Heart left ventricle (tissue), 16 donors: ENCODE results near the gene MAML3. TPM values are rescaled to one million over a fixed set of nuclear protein-coding genes. Genes with fewer than 3 reads are reported as not detected.

Experiments used
- ATAC-seq, 4 donors: fragments of 200-7000 bp; cut with Tn5 transposase; one replicate each; pipeline ENCODE4 v1.9.1; 2020 to 2022; ENCODE audit warnings: moderate library complexity in 4 of 4, mild to moderate bottlenecking in 3 of 4, moderate number of reproducible peaks in 1 of 4
- DNase-seq, 5 donors: peaks; one replicate each; pipeline ENCODE4 v3.0.0-alpha.2; 2020
- H3K27ac ChIP-seq, 12 donors: fragments of 200-600 bp; sonication (generic) in 4 of 12; one replicate each; pipeline versions ENCODE4 v1.5.0 to v1.8.0; 2016 to 2022; ENCODE audit warnings: mild to moderate bottlenecking in 2 of 12
- H3K27me3 ChIP-seq, 9 donors: fragments of 200-600 bp; sonication (generic) in 2 of 9; one replicate each; pipeline versions ENCODE4 v1.5.1 to v1.8.0; 2016 to 2022; ENCODE audit warnings: mild to moderate bottlenecking in 3 of 9
- H3K36me3 ChIP-seq, 9 donors: fragments of 200-600 bp; sonication (generic) in 2 of 9; one replicate each; pipeline versions ENCODE4 v1.5.0 to v1.8.0; 2018 to 2022; ENCODE audit warnings: mild to moderate bottlenecking in 2 of 9
- H3K4me1 ChIP-seq, 12 donors: fragments of 200-600 bp; sonication (generic) in 4 of 12; one replicate each; pipeline versions ENCODE4 v1.5.0 to v1.8.0; 2016 to 2022; ENCODE audit warnings: mild to moderate bottlenecking in 3 of 12
- H3K4me3 ChIP-seq, 12 donors: fragments of 200-600 bp; sonication (generic) in 4 of 12; one replicate each; pipeline versions ENCODE4 v1.5.0 to v1.8.0; 2017 to 2022; ENCODE audit warnings: mild to moderate bottlenecking in 9 of 12, moderate library complexity in 4 of 12
- H3K9me3 ChIP-seq, 12 donors: fragments of 200-600 bp; sonication (generic) in 4 of 12; one replicate each; pipeline versions ENCODE4 v1.5.0 to v1.8.0; 2016 to 2022; ENCODE audit warnings: mild to moderate bottlenecking in 1 of 12
- POLR2A ChIP-seq, 2 donors: fragments of 450-650 bp; IDR thresholded peaks; one replicate each; pipeline ENCODE4 v1.6.1; 2017; ENCODE audit warnings: antibody characterized with exemption in 2 of 2, mild to moderate bottlenecking in 2 of 2, moderate library complexity in 2 of 2
- WGBS, 4 donors: extraction: QIAGEN DNeasy Blood & Tissue Kit in 2 of 4; methylation state at CpG; one replicate each; pipeline versions ENCODE4 v1.1.5 to v1.1.7; 2013 to 2018; 5-methylcytosine and 5-hydroxymethylcytosine counted together
- intact Hi-C, 10 donors: fragments of 100-400 bp; cut with DNase I; formaldehyde crosslinking; loops; one replicate each; pipeline versions ENCODE4 v1.11.1 to v1.14.2; 2022
- polyA plus RNA-seq, 2 donors: library from polyadenylated mRNA; stranded (reverse); fragments of 200-250 nt; gene quantifications; one replicate each; pipeline ENCODE4 v1.2.3, GENCODE V29; 2013
- total RNA-seq, 9 donors: library from RNA; depleted of rRNA in 2 of 9; stranded (reverse); fragments of >200 nt in 2 of 9; fragmentation: NEBNext Ultra II Directional in 3 of 9; extraction: Animal tissue kit (Norgen Biotek cat#: 25700) in 3 of 9; gene quantifications; one replicate each; pipeline versions ENCODE4 v1.1.0 to v1.2.4, GENCODE V29; 2016 to 2023
- TF ChIP-seq, protein P1 (sequence below), 12 donors: fragments of 200-600 bp; sonication (generic) in 4 of 12; IDR thresholded peaks; one replicate each; pipeline versions ENCODE4 v1.5.0 to v1.8.0; 2018 to 2022; ENCODE audit warnings: antibody characterized with exemption in 12 of 12, mild to moderate bottlenecking in 5 of 12
- donor health status: ischemic (EF 13 %, LVEDD 7.1; RV severe dilation, severe dysfunction).
- donor health status: healthy with polysubstance abuse.
- donor health status: DM: no; HTN: yes; CAD: no.
- donor health status: DM: no; HTN: no; CAD: no.
- donor health status: ischemic (EF 25% LVEDD 6.9; RV normal size, moderate dysfunction).
- donor health status: ischemic (EF 25% LVEDD 5.7; RV mildly dilated, moderate dysfunction).
- donor health status: healthy.
- donor health status: DM: yes; HTN: yes; CAD: no.
- donor health status: ischemic (EF 35%, LVEDD 5.7; RV mildly dilated, moderate dysfunction).
- donor health status: nonischemic (EF 11% LVEDD 7.7; RV severe dilation, severe dysfunction).
- donor health status: DM: yes; HTN: yes; CAD: no.
- donor health status: PGD.
- donor health status: ischemic (EF 29% LVEDD 5.4; RV normal size, mild dysfunction).
- donor health status: nonischemic (EF 23%, LVEDD 6.1; RV moderate dilation, normal function).

The MAML3 gene
- total and polyA plus RNA-seq, 11 donors = 0.76 to 5.9 (median 2.4) TPM

DNA sequence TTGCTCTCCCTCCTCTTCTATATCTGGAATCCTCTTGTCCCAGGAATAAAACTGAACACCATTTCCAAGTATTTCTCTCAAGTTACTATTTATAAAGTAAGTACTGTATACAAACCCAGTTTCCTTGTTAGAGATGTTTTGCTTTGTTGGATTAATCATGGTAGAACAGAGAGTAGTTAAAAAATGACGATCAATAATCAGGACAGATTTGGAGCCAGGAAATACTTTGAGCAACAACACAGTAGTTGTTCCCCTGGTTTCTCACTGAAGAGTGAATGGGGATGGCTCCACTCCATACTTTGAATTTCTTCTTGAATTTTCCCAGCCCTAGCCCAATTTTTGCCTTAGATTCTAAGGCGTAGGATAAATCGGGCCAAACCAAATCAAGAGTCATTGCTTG is 467.0 kb downstream of the MAML3 start:
- H3K27me3 ChIP-seq = no peaks in the 10 kb centered on the region
- no peak overlapping the region for H3K4me3 ChIP-seq
- intact Hi-C loops = no loop called here
- no peaks in the 10 kb centered on the region for H3K9me3 ChIP-seq
- WGBS, 4 donors = 63 to 74% (median 68%) methylated on average over 3 of the region's 3 CpGs
- TF ChIP-seq, protein P1, sequence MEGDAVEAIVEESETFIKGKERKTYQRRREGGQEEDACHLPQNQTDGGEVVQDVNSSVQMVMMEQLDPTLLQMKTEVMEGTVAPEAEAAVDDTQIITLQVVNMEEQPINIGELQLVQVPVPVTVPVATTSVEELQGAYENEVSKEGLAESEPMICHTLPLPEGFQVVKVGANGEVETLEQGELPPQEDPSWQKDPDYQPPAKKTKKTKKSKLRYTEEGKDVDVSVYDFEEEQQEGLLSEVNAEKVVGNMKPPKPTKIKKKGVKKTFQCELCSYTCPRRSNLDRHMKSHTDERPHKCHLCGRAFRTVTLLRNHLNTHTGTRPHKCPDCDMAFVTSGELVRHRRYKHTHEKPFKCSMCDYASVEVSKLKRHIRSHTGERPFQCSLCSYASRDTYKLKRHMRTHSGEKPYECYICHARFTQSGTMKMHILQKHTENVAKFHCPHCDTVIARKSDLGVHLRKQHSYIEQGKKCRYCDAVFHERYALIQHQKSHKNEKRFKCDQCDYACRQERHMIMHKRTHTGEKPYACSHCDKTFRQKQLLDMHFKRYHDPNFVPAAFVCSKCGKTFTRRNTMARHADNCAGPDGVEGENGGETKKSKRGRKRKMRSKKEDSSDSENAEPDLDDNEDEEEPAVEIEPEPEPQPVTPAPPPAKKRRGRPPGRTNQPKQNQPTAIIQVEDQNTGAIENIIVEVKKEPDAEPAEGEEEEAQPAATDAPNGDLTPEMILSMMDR (IDR thresholded peaks at IDR 0.05) = no peak
- no peak for TF ChIP-seq POLR2A (IDR thresholded peaks at IDR 0.05)
- no peak for DNase-seq
- H3K36me3 ChIP-seq = peaks cover 0 to 23% (median 0%) of the 10 kb centered on the region in 9 donors
- peak in 1 of 4 donors; percentile 32 for ATAC-seq
- peak overlapping the region in 4 of 12 donors; percentile 27 to 56 (median 48) for H3K27ac ChIP-seq
- peaks cover 6 to 58% (median 37%) of the 10 kb centered on the region in 12 donors for H3K4me1 ChIP-seq

DNA sequence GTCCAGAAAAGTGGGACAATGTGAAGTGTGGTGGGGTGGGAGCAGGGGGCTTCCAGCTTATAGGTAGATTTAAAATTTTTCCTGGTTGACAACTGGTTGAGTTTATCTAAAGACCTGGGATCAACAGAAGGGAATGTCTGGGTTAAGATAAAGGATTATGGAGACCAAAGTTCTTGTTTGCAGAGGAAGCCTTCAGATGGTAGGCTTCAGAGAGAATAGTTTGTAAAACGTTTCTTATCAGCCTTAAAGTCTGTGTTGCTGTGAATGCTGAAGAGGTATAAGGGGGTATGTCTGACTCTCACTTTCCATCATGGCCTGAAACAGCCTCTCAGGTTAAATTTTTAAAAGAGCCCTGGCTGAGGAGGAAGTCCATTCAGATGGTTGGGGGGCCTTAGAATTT is 467.9 kb downstream of the MAML3 start:
- intact Hi-C loops = no loop called here
- H3K9me3 ChIP-seq = no peaks in the 10 kb centered on the region
- no peaks in the 10 kb centered on the region for H3K27me3 ChIP-seq
- peaks cover 0 to 23% (median 0%) of the 10 kb centered on the region in 9 donors for H3K36me3 ChIP-seq
- DNase-seq (no peak), ATAC-seq (no peak)
- peaks cover 6 to 55% (median 37%) of the 10 kb centered on the region in 12 donors for H3K4me1 ChIP-seq
- WGBS, 4 donors = 39 to 57% (median 39%) methylated on average over 1 of the region's 1 CpG
- no peak for TF ChIP-seq POLR2A (IDR thresholded peaks at IDR 0.05)
- TF ChIP-seq, protein P1 (IDR thresholded peaks at IDR 0.05) = no peak
- no peak overlapping the region for H3K4me3 ChIP-seq
- peak overlapping the region in 4 of 12 donors; percentile 0 to 56 (median 38) for H3K27ac ChIP-seq

DNA sequence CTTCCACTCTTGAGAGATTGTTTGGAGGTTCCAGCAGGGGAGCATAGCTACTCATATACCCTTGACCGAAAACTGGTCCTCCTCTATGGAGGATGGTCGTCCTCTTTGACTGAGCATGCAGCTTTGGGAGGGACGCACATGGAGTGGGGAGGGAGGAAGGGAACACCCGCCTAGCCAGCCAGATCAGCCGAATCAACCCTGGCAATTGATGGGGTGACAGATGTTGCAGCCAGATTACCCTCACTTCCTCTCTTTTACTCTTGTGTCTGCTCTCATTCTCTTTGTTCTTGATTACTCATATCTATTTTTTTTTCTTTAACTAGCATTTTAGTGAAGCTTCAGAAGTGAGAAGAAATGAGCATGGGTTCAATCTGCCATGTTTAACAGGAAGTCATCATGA is 468.8 kb downstream of the MAML3 start:
- intact Hi-C loops = no loop called here
- Histone ChIP-seq H3K4me3 (no peak overlapping the region), H3K36me3 (peaks cover 0 to 25% (median 6%) of the 10 kb centered on the region in 9 donors), H3K4me1 (peaks cover 6 to 55% (median 37%) of the 10 kb centered on the region in 12 donors), H3K9me3 (no peaks in the 10 kb centered on the region), H3K27me3 (no peaks in the 10 kb centered on the region), H3K27ac (no peak overlapping the region)
- DNase-seq (no peak), ATAC-seq (no peak)
- TF ChIP-seq POLR2A (IDR thresholded peaks at IDR 0.05) = no peak
- TF ChIP-seq, protein P1 (IDR thresholded peaks at IDR 0.05) = no peak
- WGBS, 4 donors = 87 to 94% (median 91%) methylated on average over 5 of the region's 5 CpGs

DNA sequence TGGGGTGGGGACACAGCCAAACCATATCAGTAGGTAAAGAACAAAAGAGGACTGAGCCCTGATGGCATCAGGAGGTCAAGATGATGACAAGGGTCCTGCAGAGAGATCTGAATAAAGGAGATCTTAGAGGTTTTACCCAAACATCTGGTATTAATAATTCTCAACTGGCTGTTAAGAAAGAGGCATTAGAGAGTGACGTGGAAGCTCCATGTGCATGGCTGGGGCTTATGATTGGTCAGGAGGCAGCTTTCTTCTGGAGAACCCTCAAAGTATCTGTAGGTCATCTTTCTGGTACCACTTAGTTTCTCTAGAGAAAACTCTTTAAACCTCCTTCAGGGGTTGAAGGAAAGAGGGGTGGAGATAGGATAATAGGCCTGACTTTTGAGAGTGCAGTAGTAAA is 469.6 kb downstream of the MAML3 start:
- Histone ChIP-seq H3K4me3 (no peak overlapping the region), H3K27ac (no peak overlapping the region), H3K4me1 (peaks cover 6 to 55% (median 37%) of the 10 kb centered on the region in 12 donors), H3K27me3 (no peaks in the 10 kb centered on the region), H3K36me3 (peaks cover 0 to 32% (median 11%) of the 10 kb centered on the region in 9 donors), H3K9me3 (no peaks in the 10 kb centered on the region)
- TF ChIP-seq, protein P1 (IDR thresholded peaks at IDR 0.05) = no peak
- TF ChIP-seq POLR2A (IDR thresholded peaks at IDR 0.05) = no peak
- ATAC-seq = no peak
- intact Hi-C loops = no loop called here
- no peak for DNase-seq
- WGBS, 4 donors = 93 to 100% (median 97%) methylated on average over 1 of the region's 1 CpG
